SK-N-SH treated with all-trans-retinoic acid at 6 μM for 48 hours (cell line): ENCODE data around the gene ETV6.

Experiments used
- ATAC-seq: fragments of 200-7000 bp; cut with Tn5 transposase; 3 replicates; pipeline ENCODE4 v1.9.1; 2020; ENCODE audit warnings: mild to moderate bottlenecking, moderate library complexity
- ARNTL ChIP-seq: fragments of 450-650 bp; formaldehyde crosslinking; IDR thresholded peaks from 2 replicates; pipeline ENCODE4 v1.5.0; 2020; ENCODE audit warnings: low read depth, mild to moderate bottlenecking, moderate library complexity, borderline replicate concordance
- BACH2 ChIP-seq: fragments of 250-450 bp; sonication (Bioruptor Pico); IDR thresholded peaks from 2 replicates; pipeline ENCODE4 v1.9.0; 2021; ENCODE audit warnings: mild to moderate bottlenecking, borderline replicate concordance
- CREB5 ChIP-seq: fragments of 250-450 bp; sonication (Bioruptor Pico); IDR thresholded peaks from 2 replicates; pipeline ENCODE4 v1.5.1; 2020; ENCODE audit warnings: low read depth, mild to moderate bottlenecking, moderate library complexity
- CSDC2 ChIP-seq: fragments of 250-450 bp; sonication (Bioruptor Pico); IDR thresholded peaks from 2 replicates; pipeline ENCODE4 v1.5.0; 2020; ENCODE audit warnings: mild to moderate bottlenecking, moderate library complexity
- CSRNP3 ChIP-seq: fragments of 250-450 bp; sonication (Bioruptor Pico); IDR thresholded peaks from 2 replicates; pipeline ENCODE4 v1.5.1; 2021; ENCODE audit warnings: mild to moderate bottlenecking, moderate library complexity
- GLIS3 ChIP-seq: fragments of 250-450 bp; sonication (Bioruptor Pico); IDR thresholded peaks from 2 replicates; pipeline ENCODE4 v1.5.0; 2020; ENCODE audit warnings: mild to moderate bottlenecking, moderate library complexity
- ISL1 ChIP-seq: fragments of 250-450 bp; sonication (Bioruptor Pico); IDR thresholded peaks from 2 replicates; pipeline ENCODE4 v2.1.2; 2022; ENCODE audit warnings: mild to moderate bottlenecking, moderate library complexity
- OSR1 ChIP-seq: fragments of 250-450 bp; sonication (Bioruptor Pico); IDR thresholded peaks from 2 replicates; pipeline ENCODE4 v1.8.0; 2022; ENCODE audit warnings: moderate library complexity, mild to moderate bottlenecking, inconsistent platforms
- PPARA ChIP-seq: fragments of 250-450 bp; sonication (Bioruptor Pico); IDR thresholded peaks from 2 replicates; pipeline ENCODE4 v1.5.0; 2020; ENCODE audit warnings: mild to moderate bottlenecking, borderline replicate concordance
- RARB ChIP-seq: fragments of 250-450 bp; sonication (Bioruptor Pico); IDR thresholded peaks from 2 replicates; pipeline ENCODE4 v1.8.0; 2021; ENCODE audit warnings: mild to moderate bottlenecking, moderate library complexity
- TCF4 ChIP-seq: fragments of 250-450 bp; sonication (Bioruptor Pico); IDR thresholded peaks from 2 replicates; pipeline ENCODE4 v1.8.0; 2021; ENCODE audit warnings: mild to moderate bottlenecking, moderate library complexity, borderline replicate concordance
- TOX ChIP-seq: fragments of 250-450 bp; sonication (Bioruptor Pico); IDR thresholded peaks from 2 replicates; pipeline ENCODE4 v1.8.0; 2021; ENCODE audit warnings: mild to moderate bottlenecking, moderate library complexity, borderline replicate concordance
- TSHZ2 ChIP-seq: fragments of 250-450 bp; sonication (Bioruptor Pico); IDR thresholded peaks from 2 replicates; pipeline ENCODE4 v1.5.0; 2020; ENCODE audit warnings: mild to moderate bottlenecking, moderate library complexity
- ZFP3 ChIP-seq: fragments of 250-450 bp; sonication (Bioruptor Pico); IDR thresholded peaks from 2 replicates; pipeline ENCODE4 v1.5.0; 2020; ENCODE audit warnings: mild to moderate bottlenecking, moderate library complexity
- ZFP30 ChIP-seq: fragments of 450-650 bp; formaldehyde crosslinking; IDR thresholded peaks from 2 replicates; pipeline ENCODE4 v1.5.0; 2022; ENCODE audit warnings: mild to moderate bottlenecking, moderate library complexity
- ZNF565 ChIP-seq: fragments of 450-650 bp; formaldehyde crosslinking; conservative IDR thresholded peaks from 2 replicates; pipeline ENCODE4 v1.5.0; 2020; ENCODE audit warnings: low read depth, mild to moderate bottlenecking, moderate library complexity
- ZNF8 ChIP-seq: fragments of 450-650 bp; formaldehyde crosslinking; IDR thresholded peaks from 2 replicates; pipeline ENCODE4 v1.5.0; 2020; ENCODE audit warnings: mild to moderate bottlenecking, moderate library complexity
- TF ChIP-seq, protein P1 (sequence below): fragments of 250-450 bp; sonication (Bioruptor Pico); IDR thresholded peaks from 2 replicates; pipeline ENCODE4 v1.8.0; 2020; ENCODE audit warnings: mild to moderate bottlenecking, moderate library complexity, borderline replicate concordance
- TF ChIP-seq, protein P2 (sequence below): fragments of 250-450 bp; sonication (Bioruptor Pico); IDR thresholded peaks from 2 replicates; pipeline ENCODE4 v1.8.0; 2021; ENCODE audit warnings: low read depth, mild to moderate bottlenecking, moderate library complexity, borderline replicate concordance

ETV6 gene

DNA sequence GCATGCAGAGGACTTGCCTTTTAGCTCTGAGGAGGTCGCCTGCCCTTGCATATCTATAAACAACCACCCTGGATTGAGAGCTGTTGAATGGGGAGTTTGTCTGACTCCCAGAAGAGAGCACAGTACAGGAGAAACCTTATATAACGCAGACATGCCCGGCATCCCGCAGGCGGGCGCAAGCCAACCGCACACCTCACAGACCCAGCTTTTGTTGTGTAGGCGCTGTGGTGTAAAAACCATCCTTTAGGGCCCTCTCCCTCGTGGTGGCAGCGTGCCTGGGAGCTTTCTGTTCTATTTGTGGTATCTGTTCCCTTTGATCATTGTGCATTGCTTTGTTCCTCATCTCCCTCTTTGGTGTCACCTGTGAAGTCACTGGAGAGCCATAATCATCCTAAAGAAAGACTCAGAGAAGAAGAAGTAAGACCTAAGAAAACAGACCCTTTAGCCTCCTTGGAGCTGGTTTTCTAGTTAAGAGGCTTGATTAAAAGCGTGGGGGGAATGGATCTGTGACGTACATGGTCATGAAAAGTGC, 77.7 kb downstream of the ETV6 start (continued):
- TF ChIP-seq, protein P1, sequence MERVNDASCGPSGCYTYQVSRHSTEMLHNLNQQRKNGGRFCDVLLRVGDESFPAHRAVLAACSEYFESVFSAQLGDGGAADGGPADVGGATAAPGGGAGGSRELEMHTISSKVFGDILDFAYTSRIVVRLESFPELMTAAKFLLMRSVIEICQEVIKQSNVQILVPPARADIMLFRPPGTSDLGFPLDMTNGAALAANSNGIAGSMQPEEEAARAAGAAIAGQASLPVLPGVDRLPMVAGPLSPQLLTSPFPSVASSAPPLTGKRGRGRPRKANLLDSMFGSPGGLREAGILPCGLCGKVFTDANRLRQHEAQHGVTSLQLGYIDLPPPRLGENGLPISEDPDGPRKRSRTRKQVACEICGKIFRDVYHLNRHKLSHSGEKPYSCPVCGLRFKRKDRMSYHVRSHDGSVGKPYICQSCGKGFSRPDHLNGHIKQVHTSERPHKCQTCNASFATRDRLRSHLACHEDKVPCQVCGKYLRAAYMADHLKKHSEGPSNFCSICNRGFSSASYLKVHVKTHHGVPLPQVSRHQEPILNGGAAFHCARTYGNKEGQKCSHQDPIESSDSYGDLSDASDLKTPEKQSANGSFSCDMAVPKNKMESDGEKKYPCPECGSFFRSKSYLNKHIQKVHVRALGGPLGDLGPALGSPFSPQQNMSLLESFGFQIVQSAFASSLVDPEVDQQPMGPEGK (CRISPR knock-in tag) = no peak
- TF ChIP-seq GLIS3 (CRISPR knock-in tag) (no peak), ZFP30 (CRISPR knock-in tag) (no peak), TSHZ2 (CRISPR knock-in tag) (no peak), ZNF565 (CRISPR knock-in tag) (no peak), PPARA (CRISPR knock-in tag) (no peak)

GRCh38 chr12:11728154-11728755, 78.8 kb downstream of the ETV6 start:
- TF ChIP-seq ZFP3 (CRISPR knock-in tag) = no peak
- no peak for TF ChIP-seq ARNTL (CRISPR knock-in tag)
- no peak for ATAC-seq

DNA sequence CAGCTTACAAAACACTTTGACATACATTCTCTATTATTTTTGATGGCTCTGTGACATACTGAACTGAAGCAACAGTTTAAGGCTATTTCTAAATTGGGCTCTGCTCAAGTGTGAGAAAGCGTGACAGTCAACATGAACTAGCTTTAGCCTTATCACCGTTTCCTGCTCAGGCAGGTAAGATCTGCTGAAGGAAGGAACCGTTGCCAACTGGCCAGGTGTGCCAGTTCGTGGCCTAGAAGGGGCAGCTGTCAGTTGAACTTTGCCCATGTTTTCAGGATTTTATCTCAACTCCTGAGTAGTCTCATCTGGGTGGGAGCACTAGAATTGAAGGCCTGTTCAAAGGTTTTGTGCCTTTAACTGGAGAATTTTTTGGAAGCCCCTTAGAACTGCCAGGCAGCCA, 79.5 kb downstream of the ETV6 start:
- no peak for ATAC-seq
- TF ChIP-seq CREB5 (CRISPR knock-in tag) = no peak
- no peak for TF ChIP-seq CSRNP3
- TF ChIP-seq, all 23 proteins: peak for 0

DNA sequence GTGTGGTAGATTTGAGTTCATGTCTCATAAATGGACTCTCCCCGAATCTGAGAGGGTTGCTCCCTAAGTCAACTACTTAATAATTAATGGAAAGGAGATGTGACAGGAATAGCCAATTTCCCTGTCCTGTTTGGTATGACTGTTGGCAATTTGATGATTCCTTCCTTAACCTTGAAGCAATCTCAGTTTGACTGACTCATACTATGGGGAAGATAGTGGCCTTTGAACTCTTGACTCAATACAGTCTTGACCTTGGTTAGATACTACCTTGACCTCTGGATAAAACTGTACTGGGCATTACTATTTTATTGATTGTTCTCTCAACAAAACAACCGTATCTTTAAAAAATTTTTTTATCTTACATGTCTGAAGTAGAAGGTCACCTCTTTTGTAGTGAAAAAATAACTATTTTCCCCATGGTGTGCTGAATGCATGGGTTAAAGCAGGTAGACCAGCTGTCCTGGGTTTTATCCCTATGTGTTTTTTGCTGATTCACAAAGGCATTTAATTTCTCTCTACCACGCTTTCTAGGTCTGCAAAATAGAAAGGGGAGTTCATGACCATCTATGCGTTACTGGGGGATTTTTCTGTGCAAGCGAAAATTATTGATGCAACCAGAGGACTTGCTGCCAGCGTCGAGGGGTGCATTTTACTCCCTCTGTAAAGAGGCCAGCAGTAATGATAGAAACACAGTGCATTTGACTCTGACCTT, 80.1 kb downstream of the ETV6 start:
- TF ChIP-seq PPARA (CRISPR knock-in tag) = no peak
- TF ChIP-seq ZNF8 (CRISPR knock-in tag) = no peak
- TF ChIP-seq, protein P1 (CRISPR knock-in tag) = no peak
- TF ChIP-seq, protein P2, sequence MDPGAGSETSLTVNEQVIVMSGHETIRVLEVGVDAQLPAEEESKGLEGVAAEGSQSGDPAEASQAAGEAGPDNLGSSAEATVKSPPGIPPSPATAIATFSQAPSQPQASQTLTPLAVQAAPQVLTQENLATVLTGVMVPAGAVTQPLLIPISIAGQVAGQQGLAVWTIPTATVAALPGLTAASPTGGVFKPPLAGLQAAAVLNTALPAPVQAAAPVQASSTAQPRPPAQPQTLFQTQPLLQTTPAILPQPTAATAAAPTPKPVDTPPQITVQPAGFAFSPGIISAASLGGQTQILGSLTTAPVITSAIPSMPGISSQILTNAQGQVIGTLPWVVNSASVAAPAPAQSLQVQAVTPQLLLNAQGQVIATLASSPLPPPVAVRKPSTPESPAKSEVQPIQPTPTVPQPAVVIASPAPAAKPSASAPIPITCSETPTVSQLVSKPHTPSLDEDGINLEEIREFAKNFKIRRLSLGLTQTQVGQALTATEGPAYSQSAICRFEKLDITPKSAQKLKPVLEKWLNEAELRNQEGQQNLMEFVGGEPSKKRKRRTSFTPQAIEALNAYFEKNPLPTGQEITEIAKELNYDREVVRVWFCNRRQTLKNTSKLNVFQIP (CRISPR knock-in tag) = no peak
- no peak for TF ChIP-seq TCF4 (CRISPR knock-in tag)
- no peak for TF ChIP-seq ZFP30 (CRISPR knock-in tag)
- no peak for TF ChIP-seq ISL1
- no peak for TF ChIP-seq TOX (CRISPR knock-in tag)
- TF ChIP-seq RARB (CRISPR knock-in tag) = no peak
- no peak for TF ChIP-seq ARNTL (CRISPR knock-in tag)
- no peak for TF ChIP-seq CSDC2
- no peak for TF ChIP-seq GLIS3 (CRISPR knock-in tag)
- TF ChIP-seq ZFP3 (CRISPR knock-in tag) = no peak
- TF ChIP-seq BACH2 (CRISPR knock-in tag) = no peak
- no peak for TF ChIP-seq CREB5 (CRISPR knock-in tag)
- no peak for TF ChIP-seq OSR1 (CRISPR knock-in tag)
- ATAC-seq = no peak
